HG03520 (cell line): Measurements from ENCODE around the gene SP9.
"Not testable (repeated sequence)": the region's sequence is repeated elsewhere in the genome, so short reads cannot be mapped to it uniquely, and the experiment has no call there.

Experiments
- ATAC-seq: cut with Tn5 transposase; IDR thresholded peaks from one replicate; pipeline ENCODE4 v1.9.1; 2021; ENCODE audit warnings: mild to moderate bottlenecking, moderate library complexity; ENCODE audit not compliant: unreplicated experiment

SP9 gene

GRCh38 chr2:174344716-174345461 is 10.1 kb downstream of the SP9 start:
- no peak for ATAC-seq

GRCh38 chr2:174350018-174350417 is 15.3 kb downstream of the SP9 start:
- ATAC-seq = no peak

GRCh38 chr2:174350593-174351181 is 15.9 kb downstream of the SP9 start:
- no peak for ATAC-seq

- ATAC-seq = no peak
Measured at GRCh38 chr2:174353004-174353403, 18.2 kb downstream of the SP9 start.

- no peak for ATAC-seq
Measured at GRCh38 chr2:174356347-174356746, 21.6 kb downstream of the SP9 start.

GRCh38 chr2:174359663-174360062 is 24.9 kb downstream of the SP9 start:
- ATAC-seq = not testable (repeated sequence)

GRCh38 chr2:174362949-174363348 is 28.2 kb downstream of the SP9 start:
- ATAC-seq = no peak

- not testable (repeated sequence) for ATAC-seq
Measured at GRCh38 chr2:174363492-174364225, 28.9 kb downstream of the SP9 start.

GRCh38 chr2:174364628-174365027 is 29.9 kb downstream of the SP9 start:
- no peak for ATAC-seq

GRCh38 chr2:174365571-174365970 is 30.8 kb downstream of the SP9 start:
- no peak for ATAC-seq

- ATAC-seq = no peak
Measured at GRCh38 chr2:174368691-174369090, 33.9 kb downstream of the SP9 start.

- ATAC-seq = no peak
Measured at GRCh38 chr2:174376967-174377366, 42.2 kb downstream of the SP9 start.

GRCh38 chr2:174383796-174384195 is 49.0 kb downstream of the SP9 start:
- ATAC-seq = no peak

- no peak for ATAC-seq
Measured at GRCh38 chr2:174385201-174385600, 50.4 kb downstream of the SP9 start.
